Endothelial cell of hepatic sinusoid (primary cell): ENCODE data around the gene SPECC1.

Experiments
- in situ Hi-C: cut with HindIII; loops from 2 replicates; pipeline ENCODE4 v1.10.0; 2017; ENCODE audit warnings: low sequenced_read_pairs

SPECC1 gene

GRCh38 chr17:20200865-20201458 lies 191.8 kb downstream of the SPECC1 start:
- in situ Hi-C loops, result no loop called here

- in situ Hi-C loops, result no loop called here
These were observed 193.0 kb downstream of the SPECC1 start for GRCh38 chr17:20202141-20202621.

GRCh38 chr17:20203018-20203417 lies 193.9 kb downstream of the SPECC1 start:
- in situ Hi-C loops, result no loop called here

- in situ Hi-C loops, result no loop called here
These were observed 194.7 kb downstream of the SPECC1 start for GRCh38 chr17:20203761-20204263.

- in situ Hi-C loops, result no loop called here
These were observed 196.4 kb downstream of the SPECC1 start for GRCh38 chr17:20205609-20206008.

- in situ Hi-C loops, result no loop called here
These were observed 196.9 kb downstream of the SPECC1 start for GRCh38 chr17:20206068-20206467.

GRCh38 chr17:20206591-20206990 lies 197.4 kb downstream of the SPECC1 start:
- in situ Hi-C loops, result no loop called here

GRCh38 chr17:20207262-20207985 lies 198.3 kb downstream of the SPECC1 start:
- in situ Hi-C loops, result no loop called here

- in situ Hi-C loops, result no loop called here
These were observed 199.6 kb downstream of the SPECC1 start for GRCh38 chr17:20208717-20209116.

GRCh38 chr17:20210180-20210579 lies 201.0 kb downstream of the SPECC1 start:
- in situ Hi-C loops, result no loop called here

GRCh38 chr17:20210614-20211013 lies 201.5 kb downstream of the SPECC1 start:
- in situ Hi-C loops, result no loop called here

GRCh38 chr17:20211246-20211645 lies 202.1 kb downstream of the SPECC1 start:
- in situ Hi-C loops, result no loop called here

GRCh38 chr17:20213449-20213848 lies 204.3 kb downstream of the SPECC1 start:
- in situ Hi-C loops, result no loop called here

GRCh38 chr17:20214794-20215193 lies 205.6 kb downstream of the SPECC1 start:
- in situ Hi-C loops, result no loop called here

- in situ Hi-C loops, result no loop called here
These were observed 207.1 kb downstream of the SPECC1 start for GRCh38 chr17:20216154-20216815.

GRCh38 chr17:20216853-20217252 lies 207.7 kb downstream of the SPECC1 start:
- in situ Hi-C loops, result no loop called here

- in situ Hi-C loops, result no loop called here
These were observed 208.5 kb downstream of the SPECC1 start for GRCh38 chr17:20217677-20218076.

- in situ Hi-C loops, result no loop called here
These were observed 209.1 kb downstream of the SPECC1 start for GRCh38 chr17:20218272-20218671.

- in situ Hi-C loops, result no loop called here
These were observed 214.7 kb downstream of the SPECC1 start for GRCh38 chr17:20223808-20224328.

GRCh38 chr17:20224379-20224778 lies 215.2 kb downstream of the SPECC1 start:
- in situ Hi-C loops, result no loop called here
